Heart right ventricle (tissue), 16 donors: Measurements from ENCODE around the gene GFOD1. TPM values are rescaled to one million over a fixed set of nuclear protein-coding genes. Genes with fewer than 3 reads are reported as not detected.
A peak's percentile ranks its signal among the peaks of the same experiment; 100 is the strongest.

Source experiments
- ATAC-seq, 8 donors: fragments of 200-7000 bp; cut with Tn5 transposase; one replicate each; pipeline ENCODE4 v1.9.1; 2020; ENCODE audit warnings: mild to moderate bottlenecking in 8 of 8, moderate library complexity in 8 of 8, moderate number of reproducible peaks in 1 of 8
- DNase-seq, 2 donors: peaks; one replicate each; pipeline ENCODE4 v3.0.0-alpha.2; 2020
- H3K27ac ChIP-seq, 10 donors: fragments of 200-600 bp; sonication (generic) in 2 of 10; one replicate each; pipeline versions ENCODE4 v1.5.0 to v1.8.0; 2020 to 2022; ENCODE audit warnings: mild to moderate bottlenecking in 3 of 10
- H3K27me3 ChIP-seq, 7 donors: fragments of 200-600 bp; one replicate each; pipeline ENCODE4 v1.8.0; 2021 to 2022; ENCODE audit warnings: mild to moderate bottlenecking in 2 of 7
- H3K36me3 ChIP-seq, 9 donors: fragments of 200-600 bp; sonication (generic) in 1 of 9; one replicate each; pipeline versions ENCODE4 v1.5.0 to v1.8.0; 2020 to 2022; ENCODE audit warnings: mild to moderate bottlenecking in 2 of 9
- H3K4me1 ChIP-seq, 9 donors: fragments of 200-600 bp; sonication (generic) in 1 of 9; one replicate each; pipeline versions ENCODE4 v1.5.0 to v1.8.0; 2020 to 2022; ENCODE audit warnings: mild to moderate bottlenecking in 4 of 9
- H3K4me3 ChIP-seq, 10 donors: fragments of 200-600 bp; sonication (generic) in 2 of 10; one replicate each; pipeline versions ENCODE4 v1.5.0 to v1.8.0; 2020 to 2022; ENCODE audit warnings: mild to moderate bottlenecking in 7 of 10, moderate library complexity in 2 of 10
- H3K9me3 ChIP-seq, 11 donors: fragments of 200-600 bp in 10 of 11; sonication (generic) in 2 of 11; one replicate each; pipeline versions ENCODE4 v1.5.0 to v1.8.0; 2013 to 2022; ENCODE audit warnings: mild to moderate bottlenecking in 2 of 11, control low read depth in 1 of 11, moderate library complexity in 1 of 11
- CTCF ChIP-seq, 9 donors: fragments of 200-600 bp; sonication (generic) in 2 of 9; IDR thresholded peaks; one replicate each; pipeline versions ENCODE4 v1.5.0 to v1.8.0; 2021 to 2022; ENCODE audit warnings: antibody characterized with exemption in 9 of 9, mild to moderate bottlenecking in 5 of 9, moderate library complexity in 1 of 9
- WGBS, 2 donors: extraction: QIAGEN DNeasy Blood & Tissue Kit; methylation state at CpG; one replicate each; pipeline ENCODE4 v1.1.7; 2013; ENCODE audit warnings: inconsistent platforms in 1 of 2; 5-methylcytosine and 5-hydroxymethylcytosine counted together
- intact Hi-C, 10 donors: fragments of 100-400 bp; cut with DNase I; formaldehyde crosslinking; loops; one replicate each; pipeline versions ENCODE4 v1.11.1 to v1.14.2; 2022
- polyA plus RNA-seq, 2 donors: library from polyadenylated mRNA; stranded (reverse); fragments of 200-250 nt; gene quantifications; one replicate each; pipeline ENCODE4 v1.2.3, GENCODE V29; 2013
- total RNA-seq, 10 donors: library from RNA; stranded (reverse); fragmentation: NEBNext Ultra II Directional in 3 of 10; extraction: Animal tissue kit (Norgen Biotek cat#: 25700) in 3 of 10; gene quantifications; one replicate each; pipeline versions ENCODE4 v1.2.1 to v1.2.4, GENCODE V29; 2021 to 2023
- donor health status: Arrhythmogenic right ventricular cardiomyopathy.
- donor health status: ischemic (EF 13 %, LVEDD 7.1; RV severe dilation, severe dysfunction).
- donor health status: healthy with polysubstance abuse.
- donor health status: DM: no; HTN: yes; CAD: no.
- donor health status: DM: no; HTN: no; CAD: no.
- donor health status: ischemic (EF 25% LVEDD 6.9; RV normal size, moderate dysfunction).
- donor health status: ischemic (EF 25% LVEDD 5.7; RV mildly dilated, moderate dysfunction).
- donor health status: healthy.
- donor health status: DM: yes; HTN: yes; CAD: no.
- donor health status: Ischemic cardiomyopathy.
- donor health status: ischemic (EF 35%, LVEDD 5.7; RV mildly dilated, moderate dysfunction).
- donor health status: nonischemic (EF 11% LVEDD 7.7; RV severe dilation, severe dysfunction).
- donor health status: DM: yes; HTN: yes; CAD: no.
- donor health status: PGD.
- donor health status: ischemic (EF 29% LVEDD 5.4; RV normal size, mild dysfunction).
- donor health status: nonischemic (EF 23%, LVEDD 6.1; RV moderate dilation, normal function).

Gene GFOD1
- total and polyA plus RNA-seq, 12 donors, result 13.8 to 96.5 (median 37.0) TPM

- no peak for ATAC-seq
Observed at GRCh38 chr6:13369591-13369990, 117.8 kb downstream of the GFOD1 start.

GRCh38 chr6:13368731-13369115, 118.7 kb downstream of the GFOD1 start:
- Histone ChIP-seq H3K27ac (peak overlapping the region in 1 of 10 donors; percentile 55), H3K27me3 (no peaks in the 10 kb centered on the region), H3K36me3 (peaks cover 0 to 21% (median 8%) of the 10 kb centered on the region in 9 donors), H3K4me3 (no peak overlapping the region), H3K4me1 (peaks cover 27 to 72% (median 58%) of the 10 kb centered on the region in 9 donors), H3K9me3 (no peaks in the 10 kb centered on the region)
- DNase-seq, result no peak
- no peak for ATAC-seq
- intact Hi-C loops, result no loop called here
- TF ChIP-seq CTCF (IDR thresholded peaks at IDR 0.05), result no peak

More at GRCh38 chr6:13369591-13369990, 117.8 kb downstream of the GFOD1 start:
- Histone ChIP-seq H3K4me1 (peaks cover 25 to 66% (median 50%) of the 10 kb centered on the region in 9 donors), H3K36me3 (peaks cover 0 to 13% (median 7%) of the 10 kb centered on the region in 9 donors), H3K27ac (no peak overlapping the region), H3K27me3 (no peaks in the 10 kb centered on the region), H3K9me3 (no peaks in the 10 kb centered on the region), H3K4me3 (no peak overlapping the region)
- no peak for TF ChIP-seq CTCF (IDR thresholded peaks at IDR 0.05)
- intact Hi-C loops, result no loop called here
- WGBS, 2 donors, result 0 to 92% methylated on average over 1 of the region's 1 CpG
- no peak for DNase-seq

- H3K4me1 ChIP-seq, result peaks cover 28 to 71% (median 57%) of the 10 kb centered on the region in 9 donors
- peak in 6 of 8 donors; percentile 15 to 63 (median 48) for ATAC-seq
Observed at GRCh38 chr6:13368079-13368730, 119.2 kb downstream of the GFOD1 start.

GRCh38 chr6:13367396-13367795, 120.0 kb downstream of the GFOD1 start:
- H3K4me3 ChIP-seq, result no peak overlapping the region
- no peak for DNase-seq
- peak overlapping the region in 8 of 10 donors; percentile 5 to 69 (median 40) for H3K27ac ChIP-seq
- no peaks in the 10 kb centered on the region for H3K27me3 ChIP-seq
- ATAC-seq, result peak in 1 of 8 donors; percentile 35
- intact Hi-C loops, result no loop called here
- TF ChIP-seq CTCF (IDR thresholded peaks at IDR 0.05), result no peak
- H3K4me1 ChIP-seq, result peaks cover 23 to 68% (median 56%) of the 10 kb centered on the region in 9 donors
- 46 to 51% methylated on average over 3 of the region's 3 CpGs for WGBS, 2 donors
- no peaks in the 10 kb centered on the region for H3K9me3 ChIP-seq
- H3K36me3 ChIP-seq, result peaks cover 0 to 21% (median 8%) of the 10 kb centered on the region in 9 donors

More at GRCh38 chr6:13368079-13368730, 119.2 kb downstream of the GFOD1 start:
- WGBS, 2 donors, result 56 to 59% methylated on average over 7 of the region's 7 CpGs
- no peak for DNase-seq
- no peak for TF ChIP-seq CTCF (IDR thresholded peaks at IDR 0.05)
- H3K27ac ChIP-seq, result peak overlapping the region in 6 of 10 donors; percentile 5 to 69 (median 40)
- intact Hi-C loops, result no loop called here
- H3K27me3 ChIP-seq, result no peaks in the 10 kb centered on the region
- H3K4me3 ChIP-seq, result no peak overlapping the region
- no peaks in the 10 kb centered on the region for H3K9me3 ChIP-seq
- peaks cover 0 to 21% (median 8%) of the 10 kb centered on the region in 9 donors for H3K36me3 ChIP-seq
